HG03103 (cell line): ENCODE measurements around the gene SLC38A6.
A peak's percentile ranks its signal among the peaks of the same experiment; 100 is the strongest.

ENCODE experiments used
- ATAC-seq: cut with Tn5 transposase; IDR thresholded peaks from one replicate; pipeline ENCODE4 v1.9.1; 2021; ENCODE audit warnings: low read depth; ENCODE audit not compliant: unreplicated experiment

The SLC38A6 gene

DNA sequence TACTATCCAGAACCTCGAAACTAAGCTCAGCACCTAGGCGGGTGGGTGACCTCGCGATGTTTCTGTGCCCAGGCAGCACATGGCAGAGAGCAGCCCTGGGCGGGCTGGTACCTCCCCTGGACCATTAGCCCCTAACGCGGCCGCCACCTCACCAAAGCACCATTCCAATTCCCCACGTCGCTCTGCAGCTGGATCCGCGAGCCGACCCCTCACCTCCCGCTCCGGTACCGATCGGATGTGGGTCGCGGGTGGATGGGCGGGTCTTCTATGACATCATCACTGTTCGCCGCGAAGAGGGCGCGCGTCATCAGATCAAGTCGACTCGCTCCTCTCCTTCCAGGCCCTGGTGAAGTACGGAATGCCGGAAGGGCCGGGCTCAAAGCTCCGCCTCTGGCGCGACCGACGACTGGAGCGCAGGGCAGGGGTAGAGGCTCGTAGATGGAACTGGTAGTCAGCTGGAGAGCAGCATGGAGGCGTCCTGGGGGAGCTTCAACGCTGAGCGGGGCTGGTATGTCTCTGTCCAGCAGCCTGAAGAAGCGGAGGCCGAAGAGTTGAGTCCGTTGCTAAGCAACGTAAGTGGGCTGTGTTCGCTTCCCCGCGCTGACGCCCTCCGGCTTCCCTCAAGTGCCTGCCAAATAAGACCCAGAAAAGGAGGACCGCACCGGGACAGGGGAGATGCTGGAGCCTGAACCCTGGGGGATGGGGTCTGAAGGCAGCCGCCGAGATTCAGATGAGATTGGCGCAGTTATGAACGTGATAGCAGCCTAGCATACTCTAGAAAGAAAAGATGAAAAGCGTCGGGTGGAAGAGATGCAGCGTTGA lies at the start of gene SLC38A6, which contains the start of gene TRMT5:
Gene SLC38A6, plus strand, starts transcription at position 435 of the 822 bp plus-strand sequence. Its CDS starts 33 bp downstream, at position 468.
Gene TRMT5, minus strand, starts transcription at position 269 of the 822 bp plus-strand sequence. Its CDS starts 106 bp downstream, at position 163.
- ATAC-seq: peak; percentile 85

DNA sequence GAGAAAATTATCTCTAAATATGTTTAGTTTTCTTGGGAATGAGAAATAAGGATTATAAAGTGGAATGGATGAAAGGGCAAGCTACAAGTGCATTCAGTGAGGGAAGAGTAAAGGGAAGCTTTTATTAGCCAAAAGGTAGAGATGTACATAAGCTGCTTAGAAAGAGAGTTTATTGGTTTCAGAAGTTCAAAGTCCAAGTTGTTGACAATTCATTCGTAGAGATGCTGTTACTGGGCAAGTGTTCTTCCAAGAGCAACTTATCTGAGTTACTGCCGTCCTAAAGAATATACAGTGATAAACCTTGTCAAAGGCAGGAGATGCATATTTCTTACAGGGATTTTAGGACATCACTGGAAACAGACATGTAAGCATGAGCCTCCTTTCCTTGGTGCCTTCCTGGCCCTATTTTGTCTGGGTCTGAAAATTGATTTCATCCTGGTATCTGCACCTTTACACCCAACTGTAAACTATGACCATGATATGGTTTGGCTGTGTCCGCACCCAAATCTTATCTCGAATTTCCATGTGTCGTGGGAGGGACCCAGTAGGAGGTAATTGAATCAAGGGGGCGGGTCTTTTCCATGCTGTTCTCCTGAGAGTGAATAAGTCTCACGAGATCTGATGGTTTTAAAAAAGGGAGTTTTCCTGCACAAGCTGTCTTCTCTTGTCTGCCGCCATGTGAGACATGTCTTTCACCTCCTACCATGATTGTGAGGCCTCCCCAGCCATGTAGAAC lies 47.0 kb upstream of the SLC38A6 start:
- no peak for ATAC-seq

DNA sequence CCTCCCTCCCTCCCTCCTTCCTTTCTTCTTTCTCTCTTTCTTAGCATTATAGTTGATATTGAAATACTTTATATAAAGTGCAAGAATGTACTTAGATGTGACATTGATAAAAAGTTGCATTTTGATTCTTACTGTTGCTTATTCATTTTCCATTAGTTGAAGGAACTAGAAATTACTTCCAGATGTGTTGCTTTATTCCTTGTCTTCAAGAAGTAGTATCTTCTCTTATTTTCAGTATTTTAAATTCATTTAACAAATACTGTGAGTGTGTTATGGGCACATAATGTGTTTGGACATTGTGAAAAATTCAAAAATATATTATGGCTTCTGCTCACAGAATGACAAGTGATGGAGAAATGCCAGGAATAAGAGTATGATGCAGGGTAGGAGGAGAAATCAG lies 45.7 kb upstream of the SLC38A6 start:
- ATAC-seq: no peak

DNA sequence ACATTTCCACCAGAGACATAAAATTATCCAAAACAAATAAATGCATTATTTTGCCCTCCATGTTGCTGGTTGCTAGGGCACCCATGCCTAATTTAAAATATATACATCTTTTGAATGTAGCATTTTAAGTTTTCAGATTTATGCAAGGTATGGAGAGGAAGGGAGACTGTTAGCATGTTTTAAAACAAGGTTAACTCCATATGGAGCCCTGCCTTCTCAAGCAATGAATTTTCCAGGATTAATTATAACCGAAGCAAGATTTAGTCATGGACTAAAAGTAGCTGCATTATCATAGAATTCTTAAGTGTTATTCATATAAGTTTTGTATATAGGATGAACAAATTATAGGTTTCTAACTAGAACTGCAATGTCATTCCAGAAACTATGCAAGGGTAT lies 37.4 kb upstream of the SLC38A6 start:
- no peak for ATAC-seq

DNA sequence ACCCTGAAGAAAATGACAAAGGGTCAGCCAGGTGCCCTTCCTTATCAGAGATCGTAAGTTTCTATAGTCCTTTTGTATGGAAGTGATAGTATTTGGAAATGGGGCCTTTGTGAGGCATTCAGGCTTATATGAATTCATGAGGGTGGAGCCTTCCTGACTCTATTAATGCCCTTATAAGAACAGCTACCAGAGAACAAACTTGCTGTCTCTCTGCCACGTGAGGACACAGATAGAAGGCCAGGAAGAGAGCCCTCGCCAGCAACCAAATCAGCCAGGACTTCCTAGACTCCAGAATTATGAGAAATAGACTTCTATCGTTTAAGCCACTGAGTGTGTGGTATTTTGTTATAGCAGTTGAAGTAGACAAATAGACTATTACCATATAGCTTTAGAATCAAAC lies 36.8 kb upstream of the SLC38A6 start:
- ATAC-seq: no peak

DNA sequence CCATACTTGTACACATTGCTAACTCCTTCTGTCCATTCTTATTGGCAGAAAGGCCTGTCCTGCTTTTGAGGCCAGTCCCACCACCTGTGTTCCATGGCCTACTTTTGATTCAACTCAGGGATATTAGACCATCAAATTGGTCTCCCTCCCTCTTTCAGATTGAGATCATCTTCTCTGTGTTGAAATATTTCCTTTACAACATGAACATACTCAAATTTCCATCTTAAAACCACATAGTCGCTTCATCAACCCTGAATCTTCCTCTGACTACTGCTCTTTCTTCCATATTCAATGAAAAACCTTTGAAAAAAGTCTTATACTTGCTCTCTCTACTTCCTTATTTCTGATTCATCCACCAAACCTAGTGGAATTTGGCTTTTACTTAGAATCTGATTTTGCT lies 35.1 kb upstream of the SLC38A6 start:
- no peak for ATAC-seq

DNA sequence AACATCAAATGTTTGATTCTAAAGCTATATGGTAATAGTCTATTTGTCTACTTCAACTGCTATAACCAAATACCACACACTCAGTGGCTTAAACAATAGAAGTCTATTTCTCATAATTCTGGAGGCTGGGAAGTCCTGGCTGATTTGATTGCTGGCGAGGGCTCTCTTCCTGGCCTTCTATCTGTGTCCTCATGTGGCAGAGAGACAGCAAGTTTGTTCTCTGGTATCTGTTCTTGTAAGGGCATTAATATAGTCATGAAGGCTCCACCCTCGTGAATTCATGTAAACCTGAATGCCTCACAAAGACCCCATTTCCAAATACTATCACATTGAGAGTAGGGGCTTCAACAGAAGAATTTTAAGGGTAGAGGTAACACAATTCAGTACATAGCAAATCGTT lies 34.3 kb upstream of the SLC38A6 start:
- ATAC-seq: no peak

DNA sequence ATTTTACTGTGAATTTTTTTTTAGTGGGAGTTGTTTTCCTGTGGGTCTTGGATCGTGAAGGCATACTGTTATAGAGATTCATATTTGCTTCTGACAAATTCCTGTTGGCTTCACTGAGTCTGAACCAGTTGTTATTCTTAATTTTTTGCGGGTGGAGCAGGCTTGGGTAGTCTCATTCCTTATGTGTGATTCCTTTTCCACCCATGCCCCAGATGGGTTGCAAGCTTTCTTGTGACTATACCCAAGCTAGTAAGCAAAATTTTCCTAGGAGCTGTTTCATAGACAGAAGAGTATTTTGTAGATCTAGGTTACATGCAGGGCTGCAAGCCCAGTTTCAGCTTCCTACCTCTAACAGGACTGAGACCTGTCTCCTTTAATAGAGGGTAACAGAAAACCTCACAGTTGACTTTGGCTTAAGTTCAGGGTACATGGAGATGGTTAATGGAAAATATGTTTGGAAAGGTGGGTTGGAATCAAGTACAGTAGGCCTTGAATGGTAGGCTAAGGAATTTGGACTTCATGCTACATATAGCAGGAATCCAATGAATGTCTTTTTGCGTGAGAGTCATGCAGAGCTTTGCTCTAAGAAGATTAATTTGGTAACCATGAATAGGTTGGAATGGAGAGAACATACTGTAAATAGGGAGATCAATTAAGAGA lies 29.1 kb upstream of the SLC38A6 start:
- no peak for ATAC-seq

DNA sequence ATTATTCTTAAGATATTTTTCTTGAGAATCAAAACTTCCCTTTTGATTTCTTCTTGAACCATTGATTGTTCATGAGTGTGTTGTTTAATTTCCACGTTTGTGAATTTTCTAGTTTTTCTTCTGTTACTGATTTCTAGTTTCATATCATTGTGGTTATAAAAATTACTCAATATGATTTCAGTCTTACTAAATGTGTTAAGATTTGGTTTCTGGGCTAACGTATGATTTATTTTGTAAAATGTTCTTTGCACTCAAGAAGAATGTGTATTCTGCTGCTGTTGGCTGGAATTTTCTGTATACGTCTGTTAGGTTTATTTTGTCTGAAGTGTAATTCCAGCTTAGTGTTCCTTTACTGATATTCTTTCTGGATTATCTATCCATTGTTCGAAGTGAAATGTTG lies 24.8 kb upstream of the SLC38A6 start:
- ATAC-seq: no peak

DNA sequence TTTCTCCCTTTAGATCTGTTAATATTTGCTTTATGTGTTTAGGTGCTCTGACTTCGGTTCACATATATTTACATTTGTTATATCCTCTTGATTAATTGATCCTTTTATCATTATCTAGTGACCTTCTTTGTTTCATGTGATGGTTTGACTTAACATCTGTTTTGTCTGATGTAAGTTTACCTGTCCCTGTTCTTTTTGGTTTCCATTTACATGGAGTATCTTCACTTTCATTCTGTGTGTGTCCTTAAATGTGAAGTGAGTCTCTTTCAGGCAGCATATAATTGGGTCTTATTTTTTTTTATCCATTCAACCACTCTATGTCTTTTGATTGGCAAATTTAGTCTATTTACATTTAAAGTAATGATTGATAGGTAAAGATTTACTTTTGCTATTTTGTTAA lies 24.4 kb upstream of the SLC38A6 start:
- no peak for ATAC-seq

DNA sequence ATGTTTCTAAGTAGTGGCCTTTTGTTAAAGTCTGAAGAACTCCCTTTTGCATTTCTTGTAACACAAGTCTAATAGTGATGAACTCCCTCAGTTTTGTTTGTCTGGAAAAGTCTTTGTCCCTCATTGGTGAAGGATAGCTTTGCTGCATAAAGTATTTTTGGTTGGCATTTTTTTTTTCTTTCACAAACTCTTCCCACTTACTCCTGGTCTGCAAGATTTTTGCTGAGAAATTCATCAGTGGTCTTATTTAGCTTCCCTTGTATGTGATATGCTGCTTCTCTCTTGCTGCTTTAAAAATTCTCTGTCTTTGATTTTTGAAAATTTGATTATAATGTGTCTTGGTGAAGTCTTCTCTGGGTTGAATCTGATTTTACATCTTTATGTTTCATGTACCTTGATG lies 22.9 kb upstream of the SLC38A6 start:
- ATAC-seq: no peak

DNA sequence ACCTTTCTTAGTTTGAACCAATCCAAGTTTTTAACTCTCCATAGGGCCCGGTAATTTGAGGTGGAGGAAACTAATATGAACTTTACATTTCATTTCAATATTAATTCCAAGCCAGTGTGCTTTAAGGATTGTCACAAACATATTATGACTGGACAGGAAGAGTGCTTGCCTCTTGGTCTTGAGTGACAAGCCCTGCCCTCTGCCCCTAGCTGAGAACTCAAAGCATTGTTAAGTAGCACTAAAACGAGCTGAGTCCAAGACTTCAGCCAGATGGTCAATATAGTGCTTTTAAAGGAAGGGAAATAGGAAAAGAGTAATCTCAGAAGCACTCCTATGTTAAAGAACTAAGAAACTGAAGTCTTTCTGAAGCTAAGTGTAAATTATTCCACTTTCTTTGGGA lies 17.3 kb upstream of the SLC38A6 start:
- ATAC-seq: no peak

DNA sequence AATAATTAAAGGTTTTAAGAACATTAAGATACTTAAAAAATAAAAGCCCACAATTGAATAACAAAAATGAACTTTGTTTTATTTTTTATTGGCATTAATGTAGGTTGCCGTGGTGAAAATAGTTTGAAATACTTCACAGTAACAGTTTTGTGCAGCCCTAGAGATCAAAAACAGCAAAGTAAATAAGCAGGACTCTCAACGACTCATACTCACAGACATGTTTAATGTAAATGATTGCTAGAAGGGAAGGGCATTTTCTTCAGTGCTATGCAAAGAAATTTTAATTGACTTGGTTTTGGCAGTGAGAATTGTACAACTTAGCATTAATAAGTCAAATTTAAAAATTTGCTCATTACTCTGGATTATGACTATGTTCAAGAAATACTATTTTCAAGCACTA lies 16.1 kb upstream of the SLC38A6 start:
- ATAC-seq: no peak

DNA sequence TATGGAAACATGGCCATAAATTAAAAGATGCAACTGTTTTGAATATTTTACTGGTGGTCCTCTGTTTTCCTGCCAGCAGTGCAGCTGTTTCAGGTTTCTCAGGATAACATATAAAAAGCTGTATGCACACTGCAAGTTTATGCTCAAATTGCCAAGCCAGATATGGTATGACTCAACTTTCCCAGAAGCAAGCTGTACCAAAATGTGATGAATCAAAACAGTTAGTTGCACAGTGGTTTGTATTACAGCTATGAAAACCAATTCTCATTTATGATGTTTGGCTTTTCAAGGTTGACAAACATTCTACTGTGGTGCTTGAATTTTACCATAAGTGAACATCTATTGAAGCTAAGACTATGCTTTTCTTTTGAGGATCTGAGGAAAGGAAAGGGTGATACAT lies 15.6 kb upstream of the SLC38A6 start:
- ATAC-seq: no peak

DNA sequence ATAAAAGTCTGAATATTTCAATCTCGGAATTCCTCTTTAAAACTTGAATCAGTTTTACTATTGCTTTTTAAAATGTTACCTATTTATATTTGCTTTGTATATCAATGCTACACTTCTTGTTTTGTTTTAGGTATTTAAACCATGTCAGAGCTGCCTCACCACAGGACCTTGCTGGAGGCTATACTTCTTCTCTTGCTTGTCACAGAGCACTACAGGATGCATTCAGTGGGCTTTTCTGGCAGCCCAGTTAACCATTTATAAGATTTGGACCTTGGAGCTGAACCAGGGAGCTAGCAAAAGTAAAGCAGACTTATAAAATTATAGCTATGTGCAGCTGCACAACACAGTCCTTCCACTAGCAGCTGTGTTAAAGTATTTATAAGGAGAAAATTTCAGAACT lies 12.9 kb upstream of the SLC38A6 start:
- ATAC-seq: no peak

DNA sequence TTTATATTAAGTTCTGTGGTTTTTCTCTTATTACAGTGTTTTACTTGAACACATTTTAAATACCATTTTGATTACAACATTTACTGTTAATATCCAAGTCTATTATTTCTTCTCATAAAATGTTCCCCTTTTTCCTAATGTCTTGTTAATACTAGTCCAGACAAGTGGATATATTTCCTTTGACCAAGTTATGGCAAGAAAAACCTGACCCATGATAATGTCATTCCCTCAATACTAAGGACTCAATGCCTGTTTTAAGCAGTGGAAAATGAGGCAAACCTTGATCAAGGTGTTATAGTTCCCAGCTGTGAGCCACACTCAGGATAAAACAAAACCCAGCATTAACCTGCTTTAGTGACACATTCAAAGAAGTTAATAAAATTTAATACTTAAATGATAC lies 12.4 kb upstream of the SLC38A6 start:
- no peak for ATAC-seq

DNA sequence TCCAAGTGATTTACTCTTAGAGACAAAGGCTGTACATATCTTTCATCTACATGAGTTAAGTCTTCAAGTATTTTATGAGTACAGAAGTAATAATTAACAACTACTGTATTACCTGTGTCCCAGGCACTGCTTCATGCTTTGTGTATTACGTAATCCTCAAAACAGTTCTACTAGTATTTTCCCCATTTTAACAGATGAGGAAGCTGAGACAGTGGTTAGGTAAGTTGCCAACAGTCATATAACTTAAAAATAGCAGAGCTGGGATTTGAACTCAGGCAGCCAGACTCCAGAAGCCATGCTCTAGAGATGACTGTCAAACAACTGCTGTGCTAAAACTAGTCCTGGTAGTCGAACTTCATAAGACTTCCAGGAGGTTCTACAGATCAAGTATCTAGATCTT lies 10.9 kb upstream of the SLC38A6 start:
- no peak for ATAC-seq

DNA sequence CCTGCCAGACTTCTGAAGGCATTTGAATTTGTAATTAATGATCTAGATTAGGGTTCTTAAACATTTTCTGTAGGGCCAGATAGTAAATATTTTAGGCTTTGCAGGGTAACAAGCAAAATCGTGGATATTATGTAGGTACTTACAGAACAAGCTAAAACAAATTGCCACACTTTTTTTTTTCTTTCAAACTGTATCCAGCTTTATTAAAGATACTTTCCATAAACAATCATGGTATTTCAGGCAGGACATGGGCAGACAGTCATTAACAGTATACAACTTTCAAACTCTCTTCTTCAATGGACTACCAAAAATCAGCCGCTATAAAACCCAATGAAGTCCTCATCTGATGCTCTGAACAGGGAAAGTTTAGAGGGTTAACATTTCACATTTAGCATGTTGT lies 9.8 kb upstream of the SLC38A6 start:
- no peak for ATAC-seq

DNA sequence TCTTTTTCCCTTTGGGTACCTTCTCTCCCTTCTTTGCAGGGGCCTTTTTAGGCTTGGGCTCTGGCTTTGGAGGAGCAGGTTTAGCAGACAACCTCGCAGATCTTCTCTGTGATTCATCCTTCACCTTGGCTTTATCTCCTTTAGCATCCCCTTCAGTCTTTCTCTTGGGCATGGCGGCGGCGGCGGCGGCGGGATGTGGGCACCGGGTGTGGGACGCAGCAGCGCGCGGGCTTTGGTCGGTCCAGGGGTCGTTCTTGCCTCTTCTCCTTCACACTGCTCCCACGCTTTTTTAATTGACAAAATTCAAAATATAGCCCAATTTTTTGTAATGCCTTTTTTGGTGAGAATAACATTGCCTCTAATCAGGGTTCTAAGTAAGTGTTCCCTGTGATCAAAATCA lies 8.8 kb upstream of the SLC38A6 start:
- no peak for ATAC-seq

DNA sequence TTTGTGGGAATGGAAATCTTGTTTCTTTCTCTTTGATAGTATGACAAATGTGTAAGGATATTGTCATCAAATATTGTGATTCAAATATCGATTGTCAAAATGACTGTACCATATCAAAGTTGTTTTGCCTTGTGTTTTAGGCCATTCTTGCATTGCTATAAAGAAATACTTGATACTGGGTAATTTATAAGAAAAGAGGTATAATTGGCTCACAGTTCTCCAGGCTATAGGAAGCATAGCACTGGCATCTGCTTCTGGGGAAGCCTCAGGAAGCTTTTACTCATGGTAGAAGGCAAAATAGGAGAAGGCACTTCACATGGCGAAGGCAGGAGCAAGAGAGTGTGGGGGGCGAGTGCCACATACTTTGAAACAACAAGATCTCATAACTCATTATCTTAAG lies 8.0 kb upstream of the SLC38A6 start:
- ATAC-seq: no peak

DNA sequence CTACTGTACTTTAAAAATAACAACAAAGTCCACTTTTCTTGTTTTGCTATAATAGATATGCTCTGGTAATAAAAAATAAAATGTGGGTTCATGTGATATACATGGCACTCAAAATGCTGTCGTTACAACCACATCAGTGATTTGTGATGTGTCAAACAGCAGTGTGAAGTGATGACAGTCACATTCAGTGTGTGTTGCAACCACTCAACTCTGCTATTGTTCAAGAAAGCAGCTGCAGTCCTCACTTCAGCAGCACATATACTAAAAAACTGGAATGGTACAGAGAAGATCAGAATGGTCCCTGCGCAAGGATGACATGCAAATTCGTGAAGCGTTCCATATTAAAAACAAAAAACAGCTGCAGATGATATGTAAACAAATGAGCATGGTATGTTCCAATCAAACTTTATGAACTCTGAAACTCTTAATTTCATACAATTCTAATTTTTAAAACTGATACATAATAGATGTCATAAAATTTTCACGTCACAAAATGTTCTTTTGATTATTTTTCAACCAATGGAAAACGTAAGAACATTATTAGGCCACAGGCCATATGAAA lies 6.9 kb upstream of the SLC38A6 start:
- ATAC-seq: no peak
